ENCODE results near the gene POLE2.
"Not testable (repeated sequence)": the region's sequence is repeated elsewhere in the genome, so short reads cannot be mapped to it uniquely, and the experiment has no call there.

POLE2 gene

DNA sequence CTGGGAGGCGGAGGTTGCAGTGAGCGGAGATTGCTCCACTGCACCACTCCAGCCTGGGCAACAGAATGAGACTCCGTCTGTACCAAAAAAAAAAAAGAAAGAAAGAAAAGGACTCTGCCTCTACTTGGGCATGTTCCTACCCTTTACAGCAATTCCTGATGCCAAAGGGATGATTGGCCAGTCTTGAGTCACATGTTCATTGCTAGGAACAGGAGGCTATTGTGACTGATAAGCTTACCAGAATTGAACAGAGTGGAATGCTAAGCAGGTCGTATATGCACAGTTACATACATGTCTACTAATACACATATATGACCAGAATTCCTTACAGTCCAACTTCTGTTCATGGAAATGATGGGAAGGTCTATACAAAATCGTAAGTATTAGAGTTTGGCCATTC lies 39.2 kb upstream of the POLE2 start:
- Histone ChIP-seq H3K23ac (ENCODE audit: low read length in 2 of 2) (no peak overlapping the region), H3K14ac (ENCODE audit: low read length in 2 of 2) (no peak overlapping the region), H2BK15ac (ENCODE audit: low read depth, poor library complexity, severe bottlenecking) (no peak overlapping the region), H3K4me1 (ENCODE audit: control insufficient read depth, insufficient read depth, low read depth, low read length) (no peaks in the 10 kb centered on the region), H3K18ac (ENCODE audit: low read depth in 1 of 2, low read length in 2 of 2) (no peak overlapping the region), H2AFZ (ENCODE audit: low read depth, low read length) (no peak overlapping the region), H3K4me2 (ENCODE audit: low read length, poor library complexity, severe bottlenecking) (no peak overlapping the region), H4K91ac (ENCODE audit: low read length) (no peak overlapping the region), H2BK12ac (ENCODE audit: low read length in 2 of 2) (no peak overlapping the region), H2AK5ac (ENCODE audit: low read length, severe bottlenecking) (no peak overlapping the region), H3K27me3 (ENCODE audit: control insufficient read depth in 1 of 2, insufficient read depth in 1 of 2, low read length in 2 of 2) (no peaks in the 10 kb centered on the region), H3K79me1 (replicated peaks; ENCODE audit: low read length, poor library complexity, severe bottlenecking) (no peaks in the 10 kb centered on the region), H4K8ac (ENCODE audit: low read length) (no peak overlapping the region), H3K9me3 (ENCODE audit: control insufficient read depth, low read length) (no peaks in the 10 kb centered on the region), H3K36me3 (ENCODE audit: control insufficient read depth in 1 of 2, insufficient read depth in 2 of 2, low read depth in 1 of 2, low read length in 2 of 2) (peaks cover 0 to 60% of the 10 kb centered on the region in 2 experiments), H3K4me3 (ENCODE audit: insufficient read depth in 1 of 2, low read depth in 1 of 2, low read length in 2 of 2) (no peak overlapping the region), H2BK120ac (ENCODE audit: low read depth, low read length) (no peak overlapping the region), H3K27ac (ENCODE audit: low read length, poor library complexity, severe bottlenecking) (no peak overlapping the region), H3K9ac (ENCODE audit: low read length) (no peak overlapping the region), H2BK5ac (ENCODE audit: low read depth, low read length, poor library complexity, severe bottlenecking) (no peak overlapping the region), H3K4ac (ENCODE audit: low read depth in 1 of 2, low read length in 2 of 2) (no peak overlapping the region)
- no peak for DNase-seq
- WGBS, result 100% methylated on average over 1 of the region's 5 CpGs

DNA sequence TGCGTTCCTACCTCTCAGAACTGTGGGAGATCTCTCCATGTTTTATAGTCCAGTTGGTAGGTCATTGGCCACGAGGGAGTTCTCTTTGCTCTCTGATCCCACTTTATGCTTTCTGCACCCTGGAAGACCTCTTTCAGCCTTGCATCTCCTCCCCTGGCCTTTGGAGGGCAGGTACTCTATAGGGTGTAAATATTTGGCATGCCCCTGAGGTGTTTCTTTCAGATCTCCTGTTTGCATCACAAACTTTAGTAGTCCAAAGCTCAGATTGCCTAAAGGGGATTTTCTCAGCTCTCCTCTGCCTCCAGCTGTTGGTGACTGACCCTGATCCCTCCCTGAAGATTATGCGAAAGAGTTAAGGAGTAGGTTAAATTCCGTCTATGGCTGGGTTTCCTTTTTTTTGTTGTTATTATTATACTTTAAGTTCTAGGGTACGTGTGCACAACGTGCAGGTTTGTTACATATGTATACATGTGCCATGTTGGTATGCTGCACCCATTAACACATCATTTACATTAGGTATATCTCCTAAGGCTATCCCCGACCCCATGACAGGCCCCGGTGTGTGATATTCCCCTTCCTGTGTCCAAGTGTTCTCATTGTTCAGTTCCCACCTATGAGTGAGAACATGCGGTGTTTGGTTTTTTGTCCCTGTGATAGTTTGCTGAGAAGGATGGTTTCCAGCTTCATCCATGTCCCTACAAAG lies 33.9 kb upstream of the POLE2 start:
- H4K91ac ChIP-seq (ENCODE audit: low read length); H2BK120ac ChIP-seq (ENCODE audit: low read depth, low read length); H3K4ac ChIP-seq (ENCODE audit: low read depth in 1 of 2, low read length in 2 of 2); H2BK12ac ChIP-seq (ENCODE audit: low read length in 2 of 2); H2AFZ ChIP-seq (ENCODE audit: low read depth, low read length); H3K9ac ChIP-seq (ENCODE audit: low read length); H2AK5ac ChIP-seq (ENCODE audit: low read length, severe bottlenecking); H3K27me3 ChIP-seq (ENCODE audit: control insufficient read depth in 1 of 2, insufficient read depth in 1 of 2, low read length in 2 of 2); H3K79me1 ChIP-seq (replicated peaks; ENCODE audit: low read length, poor library complexity, severe bottlenecking); H3K27ac ChIP-seq (ENCODE audit: low read length, poor library complexity, severe bottlenecking); H2BK5ac ChIP-seq (ENCODE audit: low read depth, low read length, poor library complexity, severe bottlenecking); H3K4me3 ChIP-seq (ENCODE audit: insufficient read depth in 1 of 2, low read depth in 1 of 2, low read length in 2 of 2); H2BK15ac ChIP-seq (ENCODE audit: low read depth, poor library complexity, severe bottlenecking); H4K8ac ChIP-seq (ENCODE audit: low read length); H3K23ac ChIP-seq (ENCODE audit: low read length in 2 of 2); H3K9me3 ChIP-seq (ENCODE audit: control insufficient read depth, low read length); H3K4me1 ChIP-seq (ENCODE audit: control insufficient read depth, insufficient read depth, low read depth, low read length); H3K18ac ChIP-seq (ENCODE audit: low read depth in 1 of 2, low read length in 2 of 2); H3K4me2 ChIP-seq (ENCODE audit: low read length, poor library complexity, severe bottlenecking); DNase-seq; H3K14ac ChIP-seq (ENCODE audit: low read length in 2 of 2): not testable (repeated sequence)
- H3K36me3 ChIP-seq (ENCODE audit: control insufficient read depth in 1 of 2, insufficient read depth in 2 of 2, low read depth in 1 of 2, low read length in 2 of 2), result peaks cover 0 to 61% of the 10 kb centered on the region in 2 experiments
- WGBS, result 100% methylated on average over 3 of the region's 9 CpGs

DNA sequence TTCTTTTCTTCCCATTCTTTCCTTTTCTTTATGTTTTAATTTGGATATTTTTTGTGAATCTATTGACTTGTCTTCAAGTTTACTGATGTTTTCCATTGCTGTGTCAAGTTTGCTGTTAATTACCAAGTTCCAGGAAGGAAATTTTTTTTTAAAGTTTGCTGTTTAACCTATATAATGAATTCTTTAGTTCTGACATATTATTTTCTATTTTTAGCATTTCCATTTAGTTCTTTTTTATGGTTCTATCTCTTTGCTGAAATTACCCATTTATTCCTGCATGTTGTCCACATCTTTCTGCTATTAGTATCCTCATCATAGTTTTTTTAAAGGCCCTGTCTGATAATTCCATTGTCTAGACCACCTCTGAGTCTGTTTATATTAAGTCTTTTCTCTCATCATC lies 32.7 kb upstream of the POLE2 start:
- Histone ChIP-seq H3K14ac (ENCODE audit: low read length in 2 of 2) (no peak overlapping the region), H2AFZ (ENCODE audit: low read depth, low read length) (no peak overlapping the region), H2BK120ac (ENCODE audit: low read depth, low read length) (no peak overlapping the region), H2BK5ac (ENCODE audit: low read depth, low read length, poor library complexity, severe bottlenecking) (no peak overlapping the region), H3K4ac (ENCODE audit: low read depth in 1 of 2, low read length in 2 of 2) (no peak overlapping the region), H2BK15ac (ENCODE audit: low read depth, poor library complexity, severe bottlenecking) (no peak overlapping the region), H2BK12ac (ENCODE audit: low read length in 2 of 2) (no peak overlapping the region), H3K4me2 (ENCODE audit: low read length, poor library complexity, severe bottlenecking) (no peak overlapping the region), H3K79me1 (replicated peaks; ENCODE audit: low read length, poor library complexity, severe bottlenecking) (no peaks in the 10 kb centered on the region), H3K4me1 (ENCODE audit: control insufficient read depth, insufficient read depth, low read depth, low read length) (no peaks in the 10 kb centered on the region), H3K4me3 (ENCODE audit: insufficient read depth in 1 of 2, low read depth in 1 of 2, low read length in 2 of 2) (no peak overlapping the region), H3K27ac (ENCODE audit: low read length, poor library complexity, severe bottlenecking) (no peak overlapping the region), H3K9ac (ENCODE audit: low read length) (no peak overlapping the region), H4K8ac (ENCODE audit: low read length) (no peak overlapping the region), H3K27me3 (ENCODE audit: control insufficient read depth in 1 of 2, insufficient read depth in 1 of 2, low read length in 2 of 2) (no peaks in the 10 kb centered on the region), H3K36me3 (ENCODE audit: control insufficient read depth in 1 of 2, insufficient read depth in 2 of 2, low read depth in 1 of 2, low read length in 2 of 2) (peaks cover 0 to 53% of the 10 kb centered on the region in 2 experiments), H3K18ac (ENCODE audit: low read depth in 1 of 2, low read length in 2 of 2) (no peak overlapping the region), H4K91ac (ENCODE audit: low read length) (no peak overlapping the region), H3K9me3 (ENCODE audit: control insufficient read depth, low read length) (peaks cover 2% of the 10 kb centered on the region), H2AK5ac (ENCODE audit: low read length, severe bottlenecking) (no peak overlapping the region), H3K23ac (ENCODE audit: low read length in 2 of 2) (no peak overlapping the region)
- DNase-seq, result no peak

DNA sequence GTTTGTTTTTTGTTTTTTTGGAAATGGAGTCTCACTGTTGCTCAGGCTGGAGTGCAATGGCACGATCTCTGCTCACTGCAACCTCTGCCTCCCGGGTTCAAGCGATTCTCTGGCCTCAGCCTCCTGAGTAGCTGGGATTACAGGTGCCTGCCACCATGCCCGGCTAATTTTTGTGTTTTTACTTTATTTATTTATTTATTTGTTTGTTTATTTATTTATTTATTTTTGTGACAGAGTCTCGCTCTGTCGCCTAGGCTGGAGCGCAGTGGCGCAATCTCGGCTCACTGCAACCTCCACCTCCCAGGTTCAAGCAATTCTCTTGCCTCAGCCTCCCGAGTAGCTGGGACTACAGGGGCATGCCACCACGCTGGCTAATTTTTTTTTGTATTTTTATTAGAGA lies 23.0 kb upstream of the POLE2 start:
- H2BK12ac ChIP-seq (ENCODE audit: low read length in 2 of 2); H3K79me1 ChIP-seq (replicated peaks; ENCODE audit: low read length, poor library complexity, severe bottlenecking); H3K4me1 ChIP-seq (ENCODE audit: control insufficient read depth, insufficient read depth, low read depth, low read length); H3K14ac ChIP-seq (ENCODE audit: low read length in 2 of 2); DNase-seq; H3K9ac ChIP-seq (ENCODE audit: low read length); H2AFZ ChIP-seq (ENCODE audit: low read depth, low read length); H2BK5ac ChIP-seq (ENCODE audit: low read depth, low read length, poor library complexity, severe bottlenecking); H3K27ac ChIP-seq (ENCODE audit: low read length, poor library complexity, severe bottlenecking); H3K4me3 ChIP-seq (ENCODE audit: insufficient read depth in 1 of 2, low read depth in 1 of 2, low read length in 2 of 2); H2BK120ac ChIP-seq (ENCODE audit: low read depth, low read length); H3K9me3 ChIP-seq (ENCODE audit: control insufficient read depth, low read length); H3K23ac ChIP-seq (ENCODE audit: low read length in 2 of 2); H2BK15ac ChIP-seq (ENCODE audit: low read depth, poor library complexity, severe bottlenecking); H2AK5ac ChIP-seq (ENCODE audit: low read length, severe bottlenecking); H4K8ac ChIP-seq (ENCODE audit: low read length); H3K4ac ChIP-seq (ENCODE audit: low read depth in 1 of 2, low read length in 2 of 2); H3K4me2 ChIP-seq (ENCODE audit: low read length, poor library complexity, severe bottlenecking); H3K18ac ChIP-seq (ENCODE audit: low read depth in 1 of 2, low read length in 2 of 2); H4K91ac ChIP-seq (ENCODE audit: low read length); H3K27me3 ChIP-seq (ENCODE audit: control insufficient read depth in 1 of 2, insufficient read depth in 1 of 2, low read length in 2 of 2): not testable (repeated sequence)
- WGBS, result 96% methylated on average over 10 of the region's 11 CpGs
- H3K36me3 ChIP-seq (ENCODE audit: control insufficient read depth in 1 of 2, insufficient read depth in 2 of 2, low read depth in 1 of 2, low read length in 2 of 2), result peaks cover 3 to 28% of the 10 kb centered on the region in 2 experiments

All from mesenchymal stem cell (in vitro differentiated cells and primary cell).